ENCODE data around the gene GDF3.
"Not testable (repeated sequence)": the region's sequence is repeated elsewhere in the genome, so short reads cannot be mapped to it uniquely, and the experiment has no call there.

GDF3 gene

GRCh38 chr12:7645395-7646177 lies 50.0 kb downstream of the GDF3 start:
- Histone ChIP-seq H2BK12ac (ENCODE audit: low read length) (no peak overlapping the region), H2AFZ (ENCODE audit: insufficient read depth, low read length, poor library complexity) (no peak overlapping the region), H3K27me3 (ENCODE audit: insufficient read depth, low read length) (no peaks in the 10 kb centered on the region), H2AK5ac (ENCODE audit: low read length) (no peak overlapping the region), H3K9me3 (ENCODE audit: insufficient read depth, low read depth, low read length) (no peaks in the 10 kb centered on the region), H3K27ac (ENCODE audit: low read depth, low read length) (no peak overlapping the region), H3K18ac (ENCODE audit: low read length) (no peak overlapping the region), H3K9ac (ENCODE audit: low read length) (no peak overlapping the region), H3K79me2 (ENCODE audit: control insufficient read depth, insufficient read depth, low read length, poor library complexity) (no peaks in the 10 kb centered on the region), H3K4ac (ENCODE audit: low read depth, low read length) (no peak overlapping the region), H2BK120ac (ENCODE audit: insufficient read depth, low read length, poor library complexity) (no peak overlapping the region), H4K8ac (ENCODE audit: low read depth, low read length) (no peak overlapping the region), H3K4me3 (ENCODE audit: low read depth, low read length) (no peak overlapping the region), H3K4me2 (ENCODE audit: low read length) (no peak overlapping the region), H4K91ac (ENCODE audit: low read depth, low read length) (no peak overlapping the region), H3K36me3 (ENCODE audit: control insufficient read depth in 1 of 2, insufficient read depth in 2 of 2, low read length in 2 of 2) (no peaks in the 10 kb centered on the region), H3K4me1 (ENCODE audit: control insufficient read depth in 1 of 2, insufficient read depth in 2 of 2, low read length in 2 of 2) (no peaks in the 10 kb centered on the region), H4K12ac (ENCODE audit: low read depth, low read length) (no peak overlapping the region), H3K23ac (ENCODE audit: low read length) (no peak overlapping the region), H2BK5ac (ENCODE audit: low read depth, low read length, poor library complexity) (no peak overlapping the region), H3K14ac (ENCODE audit: low read length) (no peak overlapping the region), H3K79me1 (ENCODE audit: low read length) (no peaks in the 10 kb centered on the region)
- no CpG with 5 or more reads among the region's 8 CpGs for WGBS (ENCODE audit: extremely low coverage, insufficient coverage, insufficient read length)
- DNase-seq, result peak in 1 of 2 donors; percentile 83

GRCh38 chr12:7642876-7643309 lies 52.7 kb downstream of the GDF3 start:
- Histone ChIP-seq H3K9ac (ENCODE audit: low read length) (no peak overlapping the region), H2BK5ac (ENCODE audit: low read depth, low read length, poor library complexity) (no peak overlapping the region), H3K14ac (ENCODE audit: low read length) (no peak overlapping the region), H2BK120ac (ENCODE audit: insufficient read depth, low read length, poor library complexity) (no peak overlapping the region), H3K79me2 (ENCODE audit: control insufficient read depth, insufficient read depth, low read length, poor library complexity) (no peaks in the 10 kb centered on the region), H3K23ac (ENCODE audit: low read length) (no peak overlapping the region), H3K79me1 (ENCODE audit: low read length) (no peaks in the 10 kb centered on the region), H3K9me3 (ENCODE audit: insufficient read depth, low read depth, low read length) (no peaks in the 10 kb centered on the region), H3K4ac (ENCODE audit: low read depth, low read length) (no peak overlapping the region), H3K27ac (ENCODE audit: low read depth, low read length) (no peak overlapping the region), H3K36me3 (ENCODE audit: control insufficient read depth in 1 of 2, insufficient read depth in 2 of 2, low read length in 2 of 2) (no peaks in the 10 kb centered on the region), H3K4me1 (ENCODE audit: control insufficient read depth in 1 of 2, insufficient read depth in 2 of 2, low read length in 2 of 2) (peaks cover 1 to 2% of the 10 kb centered on the region in 2 experiments), H2BK12ac (ENCODE audit: low read length) (no peak overlapping the region), H3K4me2 (ENCODE audit: low read length) (no peak overlapping the region), H3K27me3 (ENCODE audit: insufficient read depth, low read length) (no peaks in the 10 kb centered on the region), H2AFZ (ENCODE audit: insufficient read depth, low read length, poor library complexity) (no peak overlapping the region), H2AK5ac (ENCODE audit: low read length) (no peak overlapping the region), H3K18ac (ENCODE audit: low read length) (no peak overlapping the region), H4K12ac (ENCODE audit: low read depth, low read length) (no peak overlapping the region), H4K8ac (ENCODE audit: low read depth, low read length) (no peak overlapping the region), H4K91ac (ENCODE audit: low read depth, low read length) (no peak overlapping the region), H3K4me3 (ENCODE audit: low read depth, low read length) (no peak overlapping the region)
- WGBS (ENCODE audit: extremely low coverage, insufficient coverage, insufficient read length), result no CpG with 5 or more reads among the region's 8 CpGs
- DNase-seq, result peak; percentile 16 to 71

- Histone ChIP-seq H3K4me2 (ENCODE audit: low read length) (no peak overlapping the region), H2BK5ac (ENCODE audit: low read depth, low read length, poor library complexity) (no peak overlapping the region), H3K18ac (ENCODE audit: low read length) (no peak overlapping the region), H3K27ac (ENCODE audit: low read depth, low read length) (no peak overlapping the region), H3K9ac (ENCODE audit: low read length) (no peak overlapping the region), H2BK120ac (ENCODE audit: insufficient read depth, low read length, poor library complexity) (no peak overlapping the region), H4K8ac (ENCODE audit: low read depth, low read length) (no peak overlapping the region), H2BK12ac (ENCODE audit: low read length) (no peak overlapping the region), H3K23ac (ENCODE audit: low read length) (no peak overlapping the region), H2AK5ac (ENCODE audit: low read length) (no peak overlapping the region), H3K79me1 (ENCODE audit: low read length) (no peaks in the 10 kb centered on the region), H3K27me3 (ENCODE audit: insufficient read depth, low read length) (no peaks in the 10 kb centered on the region), H3K4ac (ENCODE audit: low read depth, low read length) (no peak overlapping the region), H4K12ac (ENCODE audit: low read depth, low read length) (no peak overlapping the region), H3K4me3 (ENCODE audit: low read depth, low read length) (no peak overlapping the region), H4K91ac (ENCODE audit: low read depth, low read length) (no peak overlapping the region), H3K36me3 (ENCODE audit: control insufficient read depth in 1 of 2, insufficient read depth in 2 of 2, low read length in 2 of 2) (no peaks in the 10 kb centered on the region), H3K4me1 (ENCODE audit: control insufficient read depth in 1 of 2, insufficient read depth in 2 of 2, low read length in 2 of 2) (peaks cover 1 to 2% of the 10 kb centered on the region in 2 experiments), H3K79me2 (ENCODE audit: control insufficient read depth, insufficient read depth, low read length, poor library complexity) (no peaks in the 10 kb centered on the region), H3K14ac (ENCODE audit: low read length) (no peak overlapping the region), H3K9me3 (ENCODE audit: insufficient read depth, low read depth, low read length) (no peaks in the 10 kb centered on the region), H2AFZ (ENCODE audit: insufficient read depth, low read length, poor library complexity) (no peak overlapping the region)
- no CpG with 5 or more reads among the region's 1 CpG for WGBS (ENCODE audit: extremely low coverage, insufficient coverage, insufficient read length)
- DNase-seq, result no peak
These were observed 53.3 kb downstream of the GDF3 start for GRCh38 chr12:7642287-7642686.

- H3K4me1 ChIP-seq (ENCODE audit: control insufficient read depth in 1 of 2, insufficient read depth in 2 of 2, low read length in 2 of 2); H3K4me2 ChIP-seq (ENCODE audit: low read length); H3K4me3 ChIP-seq (ENCODE audit: low read depth, low read length); H2BK120ac ChIP-seq (ENCODE audit: insufficient read depth, low read length, poor library complexity); H3K27ac ChIP-seq (ENCODE audit: low read depth, low read length); H3K9me3 ChIP-seq (ENCODE audit: insufficient read depth, low read depth, low read length); H3K36me3 ChIP-seq (ENCODE audit: control insufficient read depth in 1 of 2, insufficient read depth in 2 of 2, low read length in 2 of 2); H3K23ac ChIP-seq (ENCODE audit: low read length); H4K8ac ChIP-seq (ENCODE audit: low read depth, low read length); H3K4ac ChIP-seq (ENCODE audit: low read depth, low read length); H4K91ac ChIP-seq (ENCODE audit: low read depth, low read length); H2AK5ac ChIP-seq (ENCODE audit: low read length); H3K14ac ChIP-seq (ENCODE audit: low read length); H3K27me3 ChIP-seq (ENCODE audit: insufficient read depth, low read length); H3K18ac ChIP-seq (ENCODE audit: low read length); DNase-seq; H3K9ac ChIP-seq (ENCODE audit: low read length); H3K79me1 ChIP-seq (ENCODE audit: low read length); H3K79me2 ChIP-seq (ENCODE audit: control insufficient read depth, insufficient read depth, low read length, poor library complexity); H2BK5ac ChIP-seq (ENCODE audit: low read depth, low read length, poor library complexity); H4K12ac ChIP-seq (ENCODE audit: low read depth, low read length); H2BK12ac ChIP-seq (ENCODE audit: low read length); H2AFZ ChIP-seq (ENCODE audit: insufficient read depth, low read length, poor library complexity): not testable (repeated sequence)
- WGBS (ENCODE audit: extremely low coverage, insufficient coverage, insufficient read length), result no CpG with 5 or more reads among the region's 40 CpGs
These were observed 55.2 kb downstream of the GDF3 start for GRCh38 chr12:7640123-7640995.
